A549 treated with DMSO at 1 μM for 4 hours (cell line): ENCODE results near the gene GABRG1. TPM values are rescaled to one million over a fixed set of nuclear protein-coding genes. Genes with fewer than 3 reads are reported as not detected.

ENCODE experiments used
- total RNA-seq: library from RNA; stranded (reverse); fragments of 200-300 nt; extraction: Qiagen RNA extraction; gene quantifications from 5 replicates; pipeline ENCODE4 v1.2.3, GENCODE V29; 2022; ENCODE audit warnings: low read depth

Gene GABRG1
- total RNA-seq: not detected in 5 replicates

GRCh38 chr4:46123913-46124755, at the start of gene GABRG1:
GABRG1 (minus strand) TSS chr4:46124054; CDS start chr4:46123913, 141 bp downstream.

